Measurements from ENCODE around the gene C16orf54.
"Not testable (repeated sequence)": the region's sequence is repeated elsewhere in the genome, so short reads cannot be mapped to it uniquely, and the experiment has no call there.

- not testable (repeated sequence) for TF ChIP-seq CTCF (conservative IDR thresholded peaks at IDR 0.05); EZH2 (IDR thresholded peaks at IDR 0.05; ENCODE audit: low read depth)
Measured at GRCh38 chr16:29761280-29761651, 15.5 kb upstream of the C16orf54 start.

All from PC-9 (cell line).